Measurements from ENCODE around the gene UAP1L1.

The UAP1L1 gene

DNA sequence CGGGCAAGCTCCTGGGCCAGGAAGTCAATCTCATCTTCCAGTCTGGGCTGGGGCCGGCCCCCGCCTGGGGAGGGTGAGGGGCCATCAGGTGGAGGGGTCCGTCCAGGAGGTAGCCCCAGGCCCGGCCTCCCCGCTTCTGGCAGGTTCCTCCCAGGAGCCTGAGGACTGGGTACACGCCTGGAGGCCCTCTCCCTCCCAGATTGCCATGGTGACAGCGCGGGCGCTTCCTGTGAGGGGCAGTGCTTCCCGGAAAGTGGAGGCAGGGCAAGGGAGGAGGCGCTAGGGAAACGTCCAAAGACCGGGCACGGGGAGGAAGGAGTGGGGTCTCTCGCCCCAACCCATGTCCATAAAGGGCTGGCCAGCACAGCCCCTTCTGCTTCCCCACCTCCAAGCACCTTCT, 36.2 kb upstream of the UAP1L1 start:
- no peaks in the 10 kb centered on the region for H4K20me1 ChIP-seq (ENCODE audit: low read depth, low read length)
- no peak for TF ChIP-seq EZH2phosphoT487 (conservative IDR thresholded peaks at IDR 0.05; ENCODE audit: low read length)
- TF ChIP-seq, protein P1, sequence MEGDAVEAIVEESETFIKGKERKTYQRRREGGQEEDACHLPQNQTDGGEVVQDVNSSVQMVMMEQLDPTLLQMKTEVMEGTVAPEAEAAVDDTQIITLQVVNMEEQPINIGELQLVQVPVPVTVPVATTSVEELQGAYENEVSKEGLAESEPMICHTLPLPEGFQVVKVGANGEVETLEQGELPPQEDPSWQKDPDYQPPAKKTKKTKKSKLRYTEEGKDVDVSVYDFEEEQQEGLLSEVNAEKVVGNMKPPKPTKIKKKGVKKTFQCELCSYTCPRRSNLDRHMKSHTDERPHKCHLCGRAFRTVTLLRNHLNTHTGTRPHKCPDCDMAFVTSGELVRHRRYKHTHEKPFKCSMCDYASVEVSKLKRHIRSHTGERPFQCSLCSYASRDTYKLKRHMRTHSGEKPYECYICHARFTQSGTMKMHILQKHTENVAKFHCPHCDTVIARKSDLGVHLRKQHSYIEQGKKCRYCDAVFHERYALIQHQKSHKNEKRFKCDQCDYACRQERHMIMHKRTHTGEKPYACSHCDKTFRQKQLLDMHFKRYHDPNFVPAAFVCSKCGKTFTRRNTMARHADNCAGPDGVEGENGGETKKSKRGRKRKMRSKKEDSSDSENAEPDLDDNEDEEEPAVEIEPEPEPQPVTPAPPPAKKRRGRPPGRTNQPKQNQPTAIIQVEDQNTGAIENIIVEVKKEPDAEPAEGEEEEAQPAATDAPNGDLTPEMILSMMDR (IDR thresholded peaks at IDR 0.05; ENCODE audit: insufficient read depth, low read length, poor library complexity, severe bottlenecking) = no peak
- H3K27me3 ChIP-seq (ENCODE audit: low read length) = no peaks in the 10 kb centered on the region

DNA sequence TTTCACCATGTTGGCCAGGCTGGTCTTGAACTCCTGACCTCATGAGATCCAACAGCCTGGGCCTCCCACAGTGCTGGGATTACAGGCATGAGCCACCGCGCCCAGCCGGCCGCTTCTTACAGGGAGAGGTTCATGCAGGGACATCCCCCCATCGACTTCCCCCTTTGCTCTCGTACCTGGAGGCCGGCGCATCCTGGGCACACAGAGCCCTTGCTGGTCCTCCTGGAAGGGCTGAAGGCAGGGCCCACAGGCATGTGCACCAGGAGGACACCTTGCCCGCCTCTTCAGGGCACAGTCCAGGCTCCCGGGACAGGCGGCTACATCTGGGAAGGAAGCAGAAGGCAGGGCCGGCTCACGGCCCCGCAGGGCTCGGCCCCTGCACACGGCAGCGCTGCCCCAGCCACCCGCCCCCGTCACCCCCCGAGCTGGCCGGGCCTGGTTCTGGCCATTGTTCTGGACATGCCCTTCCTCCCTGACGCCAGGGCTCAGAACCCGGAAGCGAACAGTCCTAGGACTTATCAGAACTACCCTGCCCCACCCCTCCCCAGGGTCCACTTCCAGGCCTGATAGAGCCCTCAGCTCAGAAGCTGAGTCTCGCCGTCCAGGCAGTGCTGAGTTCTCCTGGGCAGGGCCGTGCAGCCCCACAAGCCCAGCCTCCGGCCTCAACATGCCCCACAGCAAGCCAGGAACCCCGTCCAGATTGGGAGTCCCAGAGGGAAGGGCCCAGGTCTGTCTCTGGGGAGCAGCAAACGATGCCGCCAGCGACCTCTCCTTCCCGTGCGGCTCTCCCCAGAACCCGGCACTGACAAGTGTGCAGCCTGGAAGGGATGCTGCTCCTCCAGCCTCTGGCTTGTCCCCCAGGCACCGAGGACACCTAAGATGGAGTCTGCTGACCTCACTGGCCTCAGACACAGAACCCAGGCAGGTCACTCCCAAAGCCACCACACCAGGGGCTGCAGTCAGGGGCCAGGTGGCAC, 34.3 kb upstream of the UAP1L1 start:
- Histone ChIP-seq H3K79me2 (ENCODE audit: insufficient read depth, low read length) (no peaks in the 10 kb centered on the region), H2AFZ (ENCODE audit: low read depth, low read length, severe bottlenecking) (no peak overlapping the region), H3F3A (ENCODE audit: insufficient read depth) (no peaks in the 10 kb centered on the region), H3K4me3 (ENCODE audit: insufficient read depth, low read length, poor library complexity, severe bottlenecking) (no peak overlapping the region), H3K27ac (ENCODE audit: low read depth, low read length) (no peak overlapping the region), H3K9me3 (ENCODE audit: insufficient read depth, low read length) (no peaks in the 10 kb centered on the region), H4K20me1 (ENCODE audit: low read depth, low read length) (no peaks in the 10 kb centered on the region), H3K27me3 (ENCODE audit: low read length) (no peaks in the 10 kb centered on the region), H3K9me2 (replicated peaks; ENCODE audit: insufficient read depth, low read length) (no peaks in the 10 kb centered on the region), H3K36me3 (ENCODE audit: low read length) (no peaks in the 10 kb centered on the region), H3K9ac (ENCODE audit: low read length) (no peak overlapping the region), H3K4me2 (ENCODE audit: low read depth, low read length, poor library complexity, severe bottlenecking) (no peak overlapping the region)
- TF ChIP-seq EZH2phosphoT487 (conservative IDR thresholded peaks at IDR 0.05; ENCODE audit: low read length) = no peak

More for the DNA sequence above, 36.2 kb upstream of the UAP1L1 start:
- H3K9ac ChIP-seq (ENCODE audit: low read length) = no peak overlapping the region
- no peak overlapping the region for H2AFZ ChIP-seq (ENCODE audit: low read depth, low read length, severe bottlenecking)
- no peak overlapping the region for H3K4me3 ChIP-seq (ENCODE audit: insufficient read depth, low read length, poor library complexity, severe bottlenecking)
- no peaks in the 10 kb centered on the region for H3K9me3 ChIP-seq (ENCODE audit: insufficient read depth, low read length)
- H3F3A ChIP-seq (ENCODE audit: insufficient read depth) = no peaks in the 10 kb centered on the region
- no peaks in the 10 kb centered on the region for H3K9me2 ChIP-seq (replicated peaks; ENCODE audit: insufficient read depth, low read length)
- H3K4me2 ChIP-seq (ENCODE audit: low read depth, low read length, poor library complexity, severe bottlenecking) = no peak overlapping the region
- H3K79me2 ChIP-seq (ENCODE audit: insufficient read depth, low read length) = no peaks in the 10 kb centered on the region
- no peak overlapping the region for H3K27ac ChIP-seq (ENCODE audit: low read depth, low read length)
- no peaks in the 10 kb centered on the region for H3K36me3 ChIP-seq (ENCODE audit: low read length)

DNA sequence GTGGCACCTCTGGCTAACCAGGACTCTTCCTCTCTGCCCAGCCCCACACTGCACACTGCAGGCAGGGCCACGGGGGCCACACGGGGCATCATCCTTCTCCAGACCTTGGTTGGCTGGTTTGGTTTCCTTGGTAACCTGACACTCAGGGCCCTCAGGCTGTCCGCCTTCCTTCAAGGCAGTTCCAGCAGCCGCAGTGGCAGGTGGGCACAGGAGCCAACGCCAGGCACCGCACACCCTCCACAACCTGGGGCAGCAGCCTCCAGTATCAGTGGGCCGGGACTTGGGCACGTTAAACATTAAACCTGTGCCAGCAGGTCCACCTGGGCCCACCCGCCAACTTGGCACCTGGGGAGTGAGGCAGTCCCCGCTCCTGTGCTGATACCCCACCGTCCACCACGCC, 33.3 kb upstream of the UAP1L1 start:
- TF ChIP-seq, protein P1 (IDR thresholded peaks at IDR 0.05; ENCODE audit: insufficient read depth, low read length, poor library complexity, severe bottlenecking) = no peak
- no peak for TF ChIP-seq EZH2phosphoT487 (conservative IDR thresholded peaks at IDR 0.05; ENCODE audit: low read length)
- Histone ChIP-seq H3K27ac (ENCODE audit: low read depth, low read length) (no peak overlapping the region), H3K4me3 (ENCODE audit: insufficient read depth, low read length, poor library complexity, severe bottlenecking) (no peak overlapping the region)

More for the DNA sequence above, 33.3 kb upstream of the UAP1L1 start:
- H3K4me2 ChIP-seq (ENCODE audit: low read depth, low read length, poor library complexity, severe bottlenecking) = no peak overlapping the region
- H3F3A ChIP-seq (ENCODE audit: insufficient read depth) = no peaks in the 10 kb centered on the region
- H3K9me3 ChIP-seq (ENCODE audit: insufficient read depth, low read length) = no peaks in the 10 kb centered on the region
- H3K9ac ChIP-seq (ENCODE audit: low read length) = no peak overlapping the region
- no peaks in the 10 kb centered on the region for H4K20me1 ChIP-seq (ENCODE audit: low read depth, low read length)
- H3K36me3 ChIP-seq (ENCODE audit: low read length) = no peaks in the 10 kb centered on the region
- H3K79me2 ChIP-seq (ENCODE audit: insufficient read depth, low read length) = no peaks in the 10 kb centered on the region
- H3K9me2 ChIP-seq (replicated peaks; ENCODE audit: insufficient read depth, low read length) = no peaks in the 10 kb centered on the region
- no peaks in the 10 kb centered on the region for H3K27me3 ChIP-seq (ENCODE audit: low read length)
- H2AFZ ChIP-seq (ENCODE audit: low read depth, low read length, severe bottlenecking) = no peak overlapping the region

Data from SU-DHL-6 (cell line).